Effector CD4-positive, alpha-beta T cell (primary cell): Measurements from ENCODE around the gene CLDN14.
"Not testable (repeated sequence)": the region's sequence is repeated elsewhere in the genome, so short reads cannot be mapped to it uniquely, and the experiment has no call there.

Source experiments
- DNase-seq: peaks from one replicate; pipeline ENCODE4 v3.0.0-alpha.2; 2020

CLDN14 gene

DNA sequence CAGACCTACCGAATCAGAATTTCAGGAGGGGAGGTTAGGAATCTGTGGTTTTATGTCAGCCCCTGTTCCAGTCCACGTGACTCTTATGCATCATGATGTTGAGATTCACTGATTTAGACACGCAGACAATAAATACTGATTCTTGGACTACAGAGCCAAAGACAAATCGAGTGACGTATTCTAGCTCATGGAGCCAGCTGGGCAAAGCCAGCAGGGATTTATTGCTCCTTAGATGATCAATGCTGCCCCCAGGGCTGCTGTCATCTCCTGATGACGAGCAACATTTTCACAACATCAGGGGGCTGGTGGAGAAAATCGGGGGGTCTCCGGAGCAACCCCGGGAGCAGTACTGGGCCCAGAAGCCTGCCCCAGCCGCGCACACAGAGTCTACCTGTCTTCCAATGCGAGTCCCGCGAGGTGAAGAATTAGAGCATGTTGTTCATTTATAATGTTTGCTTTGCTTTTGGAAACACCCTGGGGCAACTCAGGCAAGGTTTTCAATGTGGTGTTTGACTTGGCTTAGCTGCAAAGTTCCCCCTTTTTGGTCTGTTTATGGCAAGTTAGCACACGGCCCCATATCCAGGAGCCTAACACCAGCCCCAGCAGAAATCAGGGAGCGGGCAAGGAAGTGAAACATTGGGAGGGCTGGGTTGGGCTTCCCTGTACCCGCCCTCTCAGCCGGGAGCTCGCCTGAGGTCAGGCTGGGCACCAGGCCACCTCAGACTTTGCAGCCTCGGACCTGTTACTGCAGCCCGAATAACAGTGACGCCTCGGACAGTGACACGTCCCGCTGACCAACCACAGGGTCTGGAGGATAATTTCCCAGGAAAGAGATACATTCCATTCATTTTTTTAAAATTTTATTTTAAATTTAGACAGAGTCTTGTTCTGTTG lies 19.9 kb upstream of the CLDN14 start:
- no peak for DNase-seq

DNA sequence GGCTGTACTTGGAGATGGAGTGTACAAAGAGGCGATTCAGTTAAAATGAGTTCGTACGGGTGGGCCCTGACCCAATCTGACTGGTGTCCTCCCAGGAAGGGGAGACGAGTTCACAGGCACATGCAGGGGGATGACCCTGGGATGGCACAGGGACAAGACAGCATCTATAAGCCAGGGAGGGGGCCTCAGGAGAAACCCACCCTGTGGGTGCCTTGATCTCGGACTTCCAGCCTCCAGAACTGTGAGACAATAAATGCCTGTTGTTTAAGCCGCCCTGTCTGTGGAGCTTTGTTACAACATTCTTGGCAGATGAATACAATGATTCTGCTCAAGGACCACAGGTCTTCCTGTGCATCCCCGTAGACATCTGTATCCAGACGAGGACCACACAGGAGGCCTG lies 14.6 kb upstream of the CLDN14 start:
- DNase-seq, result no peak

DNA sequence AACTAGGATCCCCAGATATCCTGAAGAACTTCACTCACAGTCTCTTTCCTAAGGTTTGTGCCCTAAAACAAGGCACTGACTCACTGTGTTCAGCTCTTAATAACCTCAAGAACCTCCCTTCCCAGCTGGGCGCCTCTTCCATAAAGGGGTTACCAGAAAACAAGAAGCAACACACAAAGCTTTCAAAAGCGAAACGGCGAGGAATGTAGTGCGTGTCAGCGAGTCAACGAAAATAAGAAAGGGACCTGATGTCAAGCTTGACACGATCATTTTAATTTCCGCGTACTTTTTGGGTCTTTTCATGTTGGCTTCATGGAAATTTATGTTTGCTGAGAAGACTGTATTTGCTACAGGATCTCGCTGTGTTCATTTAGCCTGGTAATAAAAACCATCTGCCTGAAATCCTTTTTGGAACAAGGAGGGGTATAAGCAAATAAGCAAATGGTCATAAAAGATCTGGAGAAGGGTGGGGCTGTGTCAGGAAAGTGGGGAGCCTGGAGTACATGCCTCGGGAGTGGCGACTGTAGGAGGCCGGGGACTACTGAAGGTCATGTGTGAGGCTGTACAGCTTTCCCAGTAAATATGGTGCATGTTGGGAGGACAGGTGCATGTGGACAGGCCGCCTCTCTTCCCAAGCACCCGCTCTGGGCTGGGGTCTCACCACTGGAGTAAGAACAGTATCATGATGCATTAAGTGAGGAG lies 11.4 kb upstream of the CLDN14 start:
- DNase-seq, result no peak

DNA sequence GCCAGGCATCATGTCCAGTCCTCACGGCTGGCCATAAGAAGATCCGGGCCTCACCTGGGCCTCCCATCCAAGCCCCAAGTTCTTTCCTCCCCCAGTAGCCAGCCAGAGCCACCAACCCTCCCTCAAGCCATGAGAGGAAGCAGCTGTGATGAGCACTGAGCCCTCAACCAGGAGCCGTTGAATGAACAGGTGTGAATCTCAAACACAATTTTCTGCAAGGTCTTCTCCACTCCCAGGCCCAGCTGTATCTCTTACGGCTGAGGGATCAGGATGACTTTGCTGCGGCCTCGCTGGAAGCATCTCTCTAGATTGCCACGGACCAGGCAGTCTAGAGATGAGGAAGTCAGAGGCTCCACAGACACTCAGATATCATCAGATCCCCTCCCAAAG lies 9.8 kb upstream of the CLDN14 start:
- DNase-seq, result no peak

DNA sequence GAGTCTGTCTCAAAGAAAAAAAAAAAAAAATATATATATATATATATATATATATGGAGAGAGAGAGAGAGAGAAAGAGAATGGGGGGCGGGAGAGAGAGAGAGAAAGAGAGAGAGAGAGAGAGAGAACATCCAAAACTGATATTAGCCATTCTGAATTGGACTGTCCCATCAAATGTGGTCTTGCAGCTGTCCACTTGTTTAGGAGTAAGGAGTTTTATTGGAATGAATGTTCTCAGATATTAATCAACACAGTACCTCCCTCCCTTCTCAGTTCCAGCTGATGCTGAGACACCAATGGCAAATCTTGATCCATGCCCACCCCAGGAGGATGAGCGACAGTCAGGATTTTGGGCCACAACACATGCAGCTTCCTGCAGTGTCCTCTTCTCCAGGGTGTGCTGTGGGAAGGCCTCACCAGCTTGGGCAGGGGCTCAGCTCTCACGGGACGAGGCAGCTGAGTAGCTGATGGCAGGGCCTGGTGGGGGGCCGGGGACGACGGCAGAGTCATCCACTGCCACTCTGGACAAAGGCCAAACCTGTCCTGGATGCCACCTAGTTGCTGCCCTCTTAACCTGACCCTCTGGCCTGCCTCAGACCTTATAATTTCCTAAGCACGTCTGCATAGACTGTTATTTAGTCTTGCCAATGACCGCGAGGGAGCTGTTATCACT lies 9.3 kb upstream of the CLDN14 start:
- no peak for DNase-seq

DNA sequence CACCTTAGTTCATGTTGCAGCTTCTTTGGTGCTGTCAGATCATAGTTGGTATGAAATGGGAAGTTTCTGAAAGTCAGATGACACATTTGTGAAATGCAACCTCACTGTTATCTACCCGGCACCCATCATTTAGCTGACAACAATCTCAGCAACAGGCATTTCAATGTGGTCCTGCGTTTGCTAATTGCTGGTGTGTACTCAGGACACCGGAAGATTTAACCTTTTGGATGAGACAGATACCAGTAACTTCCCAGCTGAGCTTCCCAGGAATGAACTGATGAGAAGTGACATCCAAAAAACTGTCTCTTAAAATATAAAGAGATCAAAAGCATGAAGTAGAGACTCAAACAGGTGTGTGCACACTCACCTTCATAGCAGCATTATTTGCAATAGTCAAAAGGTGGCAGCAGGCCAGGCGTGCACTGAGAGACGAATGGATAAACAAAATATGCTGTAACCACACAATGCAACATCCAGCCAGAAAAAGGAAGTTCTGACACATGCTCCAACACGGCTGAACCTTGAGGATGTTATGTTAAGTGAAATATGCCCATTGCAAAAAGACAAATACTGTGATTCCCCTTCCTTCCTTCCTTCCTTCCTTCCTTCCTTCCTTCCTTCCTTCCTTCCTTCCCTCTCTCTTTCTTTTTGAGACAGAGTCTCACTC lies 7.9 kb upstream of the CLDN14 start:
- DNase-seq, result no peak

DNA sequence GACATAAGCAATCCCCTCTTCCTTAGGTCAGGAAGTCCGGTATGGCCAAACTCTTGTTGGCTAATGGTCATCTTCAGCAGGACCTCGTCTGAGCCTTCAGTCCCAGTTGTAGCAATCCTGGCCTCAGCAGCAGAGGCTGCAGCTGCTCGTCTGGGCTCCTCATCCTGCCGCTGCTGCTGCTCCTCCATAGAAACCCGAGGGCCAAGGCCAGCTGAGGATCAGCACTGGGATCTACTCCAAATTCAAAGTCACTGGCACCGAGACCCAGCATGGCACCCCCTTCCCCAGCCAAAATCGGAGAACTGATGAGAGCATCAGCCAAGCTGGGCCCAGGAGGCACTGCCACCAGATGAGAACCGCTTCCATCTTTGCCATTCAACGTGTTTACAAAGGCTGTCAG lies 6.3 kb upstream of the CLDN14 start:
- DNase-seq, result no peak

DNA sequence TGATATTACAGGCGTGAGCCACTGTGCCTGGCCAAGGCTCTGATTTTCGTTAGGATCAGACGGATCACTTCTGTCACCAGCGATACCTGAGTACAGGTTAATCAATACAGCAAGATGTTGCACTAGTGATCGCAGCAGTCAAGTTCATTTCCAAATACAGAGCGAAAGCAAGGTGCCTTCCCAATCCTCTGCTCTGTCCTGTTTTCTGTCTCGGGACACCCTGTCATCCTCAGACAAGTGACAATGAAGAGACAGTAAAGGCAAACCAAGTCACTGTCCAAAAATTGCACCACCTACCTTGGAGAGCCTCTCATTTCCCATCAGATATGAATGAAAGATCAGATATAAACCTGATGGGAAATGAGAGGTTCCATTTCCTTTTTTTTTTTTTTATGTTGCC lies 5.6 kb upstream of the CLDN14 start:
- no peak for DNase-seq

DNA sequence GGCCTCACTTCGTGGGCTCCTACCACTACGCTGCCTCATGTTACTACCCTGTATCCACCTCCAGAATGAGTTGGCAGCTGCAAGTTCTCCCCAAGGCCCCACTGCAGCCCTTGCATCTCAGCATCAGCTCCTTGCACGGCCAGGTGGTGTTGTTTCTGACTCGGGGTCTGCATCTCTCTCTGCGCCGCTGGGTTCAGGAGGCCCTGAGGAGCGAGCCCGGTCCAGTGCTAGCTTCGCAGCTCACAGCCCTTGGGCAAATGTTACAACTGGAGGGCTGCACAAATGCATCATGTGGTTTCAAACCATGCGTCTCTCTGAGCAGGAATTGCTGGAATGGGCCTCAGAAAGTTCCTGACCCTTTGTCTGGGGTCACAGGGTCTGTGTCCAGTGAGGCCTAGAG lies 3.2 kb upstream of the CLDN14 start:
- no peak for DNase-seq

DNA sequence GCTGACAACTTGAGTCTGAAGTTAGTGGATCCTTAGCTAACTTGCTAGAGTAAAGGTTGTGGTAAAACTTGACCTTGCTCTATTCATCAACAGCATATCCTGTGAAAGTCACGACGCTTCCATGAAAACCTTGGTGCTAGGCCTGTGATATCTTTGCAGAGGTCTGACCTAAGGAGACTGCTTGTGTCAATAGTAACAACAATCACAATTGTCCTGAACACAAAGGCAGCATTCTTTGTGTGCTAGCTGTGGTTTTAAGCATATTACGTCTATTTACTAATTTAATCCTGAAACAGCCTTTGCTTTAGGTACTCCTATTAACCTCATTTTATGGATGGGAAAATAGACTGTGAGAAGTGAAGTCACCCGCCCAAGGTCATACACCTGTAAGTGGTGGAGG lies 2.8 kb upstream of the CLDN14 start:
- DNase-seq, result no peak

DNA sequence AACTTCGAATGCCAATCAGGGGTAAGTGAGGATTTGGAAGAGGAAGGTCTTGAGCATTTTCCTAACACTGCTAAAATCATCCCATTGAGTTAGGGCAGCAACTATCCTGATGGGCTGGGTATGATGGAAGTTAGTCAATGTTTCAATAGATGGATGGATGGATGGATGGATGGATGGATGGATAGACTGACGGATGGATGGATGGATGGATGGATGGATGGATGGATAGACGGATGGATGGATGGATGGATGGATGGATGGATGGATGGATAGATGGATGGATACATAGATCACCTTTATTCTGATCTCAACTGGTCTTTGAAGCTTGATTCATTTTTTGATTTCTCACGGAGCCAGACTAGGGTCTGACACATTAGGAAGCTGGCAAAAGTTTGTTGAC lies 2.3 kb upstream of the CLDN14 start:
- no peak for DNase-seq

DNA sequence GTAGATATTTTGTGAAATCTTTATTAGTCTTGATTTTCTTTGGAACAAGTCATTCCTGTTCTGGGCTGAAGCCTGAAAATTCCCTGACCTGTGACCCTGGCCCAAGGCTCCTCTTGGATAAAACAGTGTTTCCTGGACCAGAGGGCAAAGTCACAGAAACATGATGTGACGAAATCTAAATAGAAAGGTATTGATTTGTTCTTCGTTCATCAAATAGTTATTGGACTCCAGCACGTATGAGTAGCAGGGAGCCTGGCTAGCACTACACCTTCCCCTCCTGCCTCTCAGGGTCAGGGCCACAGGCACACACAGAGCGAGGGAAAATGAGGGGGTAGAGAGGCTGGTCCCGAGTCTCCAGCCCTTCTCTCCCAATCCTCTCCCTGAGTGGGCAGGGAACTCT lies 1.7 kb upstream of the CLDN14 start:
- no peak for DNase-seq

DNA sequence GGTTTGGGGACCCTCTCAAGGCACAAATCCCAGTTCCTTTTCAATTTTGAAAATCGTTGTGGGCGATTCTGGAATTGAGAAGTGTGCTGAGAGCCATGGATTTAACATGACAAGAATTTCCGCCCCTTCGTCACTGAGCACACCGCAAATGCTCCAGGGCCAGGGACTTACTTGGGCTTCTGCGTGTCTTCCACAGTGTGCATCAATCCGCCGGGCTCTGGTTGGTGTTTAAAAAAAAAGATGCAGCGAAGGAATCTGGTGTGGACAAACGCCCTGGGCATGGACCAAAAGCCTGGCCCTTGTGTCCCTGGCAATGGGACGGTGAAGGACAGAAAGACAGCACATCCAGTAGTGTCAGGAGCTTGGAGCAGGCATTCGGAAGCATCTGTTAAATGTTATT lies 696 bp upstream of the CLDN14 start:
- DNase-seq, result no peak

DNA sequence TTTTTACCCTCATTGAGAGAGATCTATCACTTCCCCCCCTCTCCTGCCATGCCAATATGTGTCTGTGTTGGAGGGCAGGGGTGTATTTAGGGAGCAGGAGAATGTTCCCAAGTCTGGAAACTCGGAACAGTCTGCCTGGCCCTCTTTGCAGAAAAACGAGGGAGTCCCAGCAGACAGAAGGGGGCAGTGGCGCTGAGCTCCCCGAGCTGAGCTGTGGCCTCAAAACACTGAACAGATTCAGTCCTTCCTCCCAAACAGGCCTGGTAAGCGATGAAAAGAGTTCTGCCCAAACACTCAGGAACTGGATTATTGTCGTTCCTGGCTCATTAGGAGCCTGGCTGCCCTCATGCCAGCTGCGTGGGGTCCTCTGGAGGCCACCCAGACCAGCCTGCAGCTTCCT lies 981 bp downstream of the CLDN14 start:
- no peak for DNase-seq

DNA sequence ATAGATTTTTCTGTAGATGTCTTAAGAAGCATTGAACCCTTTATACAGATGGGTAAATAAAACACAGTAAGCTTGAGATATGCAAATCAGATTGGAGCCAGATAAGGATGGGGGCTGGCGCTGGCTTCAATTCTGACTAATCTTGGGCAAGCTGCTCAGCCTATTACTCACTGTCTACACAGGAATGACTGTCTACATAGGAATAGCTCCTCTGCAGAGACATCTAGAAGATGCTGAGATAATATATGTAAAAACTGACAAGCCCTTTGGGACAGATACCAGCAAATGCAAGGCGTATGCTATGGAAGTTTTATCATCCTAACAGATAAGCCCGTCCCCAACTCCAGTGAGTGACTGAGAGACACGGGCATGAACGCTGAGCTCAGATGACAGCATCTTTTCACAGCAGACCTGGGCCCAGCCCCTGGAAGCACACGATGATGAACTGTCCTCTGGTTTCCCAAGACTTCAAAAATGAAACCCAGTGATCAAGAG lies 1.7 kb downstream of the CLDN14 start:
- no peak for DNase-seq

DNA sequence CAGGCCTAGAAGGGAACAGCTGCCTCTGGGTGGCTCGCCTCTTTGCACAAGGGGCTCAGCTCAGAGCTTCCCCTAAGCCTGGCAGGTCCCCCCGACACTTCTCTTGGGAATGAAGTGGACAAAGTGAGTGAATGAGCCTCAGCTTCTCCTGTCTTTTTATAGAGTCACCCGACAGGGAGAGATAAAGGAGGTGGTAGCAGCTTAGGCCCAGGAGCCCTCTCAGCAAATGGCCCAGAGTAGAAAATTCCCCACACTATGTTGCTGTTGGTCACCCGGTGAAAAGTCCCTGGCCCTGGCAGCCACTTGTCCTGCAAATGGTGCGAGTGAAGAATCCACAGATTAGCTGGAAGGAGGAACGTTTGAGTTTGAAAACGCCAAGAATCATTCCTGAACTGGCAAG lies 2.4 kb downstream of the CLDN14 start:
- no peak for DNase-seq

DNA sequence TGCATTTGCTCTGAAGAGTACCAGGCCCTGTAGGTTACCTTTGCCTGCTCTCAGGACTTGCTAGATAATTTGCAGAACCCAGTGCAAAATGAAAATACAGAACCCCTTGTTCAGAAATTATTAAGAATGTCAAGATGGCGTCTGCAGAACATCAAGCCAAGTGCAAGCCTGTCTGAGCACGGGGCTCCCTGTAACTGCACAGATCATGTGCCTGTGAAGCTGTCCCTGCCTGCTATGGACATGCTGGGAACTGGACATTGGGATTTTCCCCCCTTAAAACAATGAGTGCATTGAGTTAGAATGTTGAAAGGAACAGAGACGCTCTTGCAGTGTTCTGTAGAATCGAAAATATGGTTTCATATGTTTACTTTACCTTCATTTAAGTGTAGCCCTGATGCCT lies 2.9 kb downstream of the CLDN14 start:
- no peak for DNase-seq

DNA sequence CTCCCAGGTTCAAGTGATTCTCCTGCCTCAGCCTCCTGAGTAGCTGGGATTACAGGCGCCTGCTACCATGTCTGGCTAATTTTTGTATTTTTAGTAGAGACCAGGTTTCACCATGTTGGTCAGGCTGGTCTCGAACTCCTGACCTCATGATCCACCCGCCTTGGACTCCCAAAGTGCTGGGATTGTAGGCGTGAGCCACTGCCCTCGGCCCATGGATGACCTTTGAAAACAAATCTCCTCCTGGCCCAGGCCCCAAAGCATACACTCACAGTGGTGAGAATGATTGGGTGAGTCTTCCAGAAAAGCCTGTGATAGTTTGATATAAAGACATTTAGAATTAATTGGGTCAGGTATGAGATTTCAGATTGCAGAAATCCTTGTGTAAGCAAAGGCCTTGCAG lies 3.4 kb downstream of the CLDN14 start:
- not testable (repeated sequence) for DNase-seq

DNA sequence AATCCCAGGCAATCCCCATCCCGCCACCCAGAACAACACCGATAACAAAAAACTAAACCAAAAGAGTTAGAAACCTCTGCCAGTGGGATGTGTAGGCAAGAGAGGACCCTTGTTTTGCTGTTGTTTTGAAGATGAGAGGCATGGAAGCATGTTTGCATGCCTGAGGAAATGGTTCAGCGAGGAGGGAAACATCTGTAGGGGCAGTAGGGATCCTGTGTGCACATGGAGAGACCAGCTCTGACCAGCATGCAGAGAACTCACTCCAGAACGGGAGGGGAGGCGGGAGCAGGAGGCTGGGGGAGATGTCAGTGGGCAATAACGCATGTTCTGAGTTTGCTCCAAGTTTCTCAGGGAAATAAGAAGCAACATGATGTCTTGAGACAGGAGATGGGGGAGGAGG lies 5.3 kb downstream of the CLDN14 start:
- DNase-seq, result no peak

DNA sequence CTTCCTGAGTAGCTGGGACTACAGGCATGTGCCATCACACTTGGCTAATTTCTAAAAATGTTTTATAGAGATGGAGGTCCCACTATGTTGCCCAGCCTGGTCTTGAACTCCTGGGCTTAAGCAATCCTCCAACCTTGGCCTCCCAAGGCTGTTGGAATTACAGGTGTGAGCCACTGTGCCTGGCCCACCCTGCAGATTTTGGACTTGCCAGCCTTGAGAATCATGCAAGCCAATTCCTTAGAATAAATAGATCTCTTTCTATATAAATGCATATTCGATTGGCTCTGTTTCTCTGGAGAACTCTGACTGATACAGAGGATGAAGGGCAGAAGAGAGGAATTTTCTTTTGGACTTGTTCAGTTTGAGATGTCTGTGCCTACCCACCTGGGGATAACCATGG lies 6.7 kb downstream of the CLDN14 start:
- no peak for DNase-seq

DNA sequence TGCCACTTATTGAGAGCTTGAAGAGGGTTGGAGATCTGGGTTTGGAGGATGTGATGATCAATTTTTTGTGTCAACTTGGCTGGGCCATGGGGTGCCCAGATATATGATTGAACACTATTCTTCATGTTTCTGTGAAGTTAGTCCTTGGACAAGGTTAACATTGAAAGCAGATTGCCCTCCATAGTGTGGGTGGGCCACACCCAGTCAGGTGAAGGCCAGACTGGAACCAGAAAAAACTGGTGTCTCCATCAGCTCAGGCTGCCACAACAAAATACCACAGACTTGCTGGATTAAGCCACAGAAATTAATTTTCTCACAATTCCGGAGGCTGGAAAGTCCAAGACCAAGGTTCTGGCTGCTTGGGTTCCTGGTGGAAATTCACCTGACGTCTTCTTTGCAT lies 7.5 kb downstream of the CLDN14 start:
- DNase-seq, result no peak

DNA sequence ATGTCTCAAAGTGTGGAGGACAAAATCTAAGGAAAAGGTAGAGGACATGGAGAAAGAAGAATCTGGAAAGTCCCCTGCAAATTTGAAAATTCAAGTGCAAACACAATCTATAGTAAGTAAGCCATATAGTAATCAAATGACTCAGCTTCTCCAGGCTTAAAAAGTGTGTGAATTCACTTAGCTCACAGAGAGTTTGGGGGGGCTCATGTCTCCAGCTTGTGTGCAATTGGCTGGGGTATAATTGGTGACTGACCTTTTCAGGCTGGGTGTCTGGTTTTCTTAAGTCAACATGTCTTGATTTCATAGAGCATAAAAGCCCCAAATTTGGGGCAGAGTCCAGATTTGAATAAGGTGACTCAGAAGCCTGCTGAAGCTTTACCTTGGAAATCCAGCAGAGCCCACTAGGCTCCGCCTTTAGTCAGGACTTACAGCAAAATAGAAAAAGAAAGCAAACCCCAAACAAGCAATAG lies 8.6 kb downstream of the CLDN14 start:
- no peak for DNase-seq

DNA sequence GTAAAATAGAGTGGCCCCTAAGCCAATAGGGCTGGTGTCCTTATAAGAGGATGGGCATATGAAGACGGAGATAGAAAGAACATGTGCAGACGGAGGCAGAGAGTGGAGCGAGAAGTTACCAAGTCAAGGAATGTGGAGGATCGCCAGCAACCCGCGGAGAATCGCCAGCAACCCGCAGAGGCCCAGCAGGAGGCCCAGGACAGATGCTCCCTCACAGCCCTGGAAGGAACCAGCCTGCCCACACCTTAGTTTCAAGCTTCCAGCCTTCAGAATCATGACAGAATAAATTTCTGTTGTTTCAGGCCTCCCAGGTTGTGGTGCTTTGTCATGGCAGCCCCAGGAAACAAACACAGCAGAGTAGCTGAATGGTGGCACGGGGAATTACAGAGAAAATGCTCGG lies 9.6 kb downstream of the CLDN14 start:
- no peak for DNase-seq
